Measurements from ENCODE around the gene CAVIN2.

CAVIN2 gene

DNA sequence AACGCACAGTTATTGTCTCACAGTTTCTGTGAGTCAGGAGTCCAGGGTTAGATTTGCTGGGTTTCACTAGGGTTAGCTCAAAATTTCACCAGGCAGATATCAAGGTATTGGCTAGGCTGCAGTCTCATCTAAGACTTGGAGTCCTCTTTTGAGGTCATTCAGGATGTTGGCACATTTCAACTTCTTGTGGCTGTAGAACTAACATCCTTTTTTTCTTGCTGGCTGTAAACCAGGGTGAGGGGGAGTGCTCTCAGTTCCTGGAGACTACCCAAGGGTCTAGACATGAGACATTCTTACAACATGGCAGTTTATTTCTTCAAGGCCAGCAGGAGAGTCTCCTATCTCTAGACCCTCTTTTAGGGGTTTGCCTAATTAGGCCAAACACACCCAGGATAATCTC is 12.8 kb upstream of the CAVIN2 start:
- TF ChIP-seq, protein P1, sequence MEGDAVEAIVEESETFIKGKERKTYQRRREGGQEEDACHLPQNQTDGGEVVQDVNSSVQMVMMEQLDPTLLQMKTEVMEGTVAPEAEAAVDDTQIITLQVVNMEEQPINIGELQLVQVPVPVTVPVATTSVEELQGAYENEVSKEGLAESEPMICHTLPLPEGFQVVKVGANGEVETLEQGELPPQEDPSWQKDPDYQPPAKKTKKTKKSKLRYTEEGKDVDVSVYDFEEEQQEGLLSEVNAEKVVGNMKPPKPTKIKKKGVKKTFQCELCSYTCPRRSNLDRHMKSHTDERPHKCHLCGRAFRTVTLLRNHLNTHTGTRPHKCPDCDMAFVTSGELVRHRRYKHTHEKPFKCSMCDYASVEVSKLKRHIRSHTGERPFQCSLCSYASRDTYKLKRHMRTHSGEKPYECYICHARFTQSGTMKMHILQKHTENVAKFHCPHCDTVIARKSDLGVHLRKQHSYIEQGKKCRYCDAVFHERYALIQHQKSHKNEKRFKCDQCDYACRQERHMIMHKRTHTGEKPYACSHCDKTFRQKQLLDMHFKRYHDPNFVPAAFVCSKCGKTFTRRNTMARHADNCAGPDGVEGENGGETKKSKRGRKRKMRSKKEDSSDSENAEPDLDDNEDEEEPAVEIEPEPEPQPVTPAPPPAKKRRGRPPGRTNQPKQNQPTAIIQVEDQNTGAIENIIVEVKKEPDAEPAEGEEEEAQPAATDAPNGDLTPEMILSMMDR (IDR thresholded peaks at IDR 0.05; ENCODE audit: low read depth, low read length, missing control alignments) = no peak
- no peak overlapping the region for H3K4me3 ChIP-seq (replicated peaks; ENCODE audit: low read depth, low read length)
- no peak for DNase-seq (ENCODE audit: extremely low read depth, low read depth)

DNA sequence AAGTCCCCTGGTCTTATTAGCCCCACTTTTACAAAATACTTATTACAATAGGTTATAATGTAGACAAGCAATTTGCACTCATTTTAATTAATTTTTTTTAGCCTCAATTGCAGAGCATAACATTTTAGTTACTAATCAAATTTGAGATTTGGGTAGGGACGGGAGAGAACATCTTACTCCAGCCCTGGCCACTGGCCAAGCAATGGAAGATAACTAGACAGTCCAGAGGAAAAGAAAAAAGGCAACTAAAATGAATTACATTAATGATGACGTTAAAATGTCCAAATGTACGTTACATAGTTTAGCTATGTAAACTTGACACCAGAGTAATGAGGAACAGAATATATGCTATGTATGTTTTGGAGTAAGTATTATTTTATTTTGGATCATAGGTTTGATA is 11.0 kb upstream of the CAVIN2 start:
- DNase-seq (ENCODE audit: extremely low read depth, low read depth) = no peak
- TF ChIP-seq, protein P1 (IDR thresholded peaks at IDR 0.05; ENCODE audit: low read depth, low read length, missing control alignments) = no peak
- H3K4me3 ChIP-seq (replicated peaks; ENCODE audit: low read depth, low read length) = no peak overlapping the region

DNA sequence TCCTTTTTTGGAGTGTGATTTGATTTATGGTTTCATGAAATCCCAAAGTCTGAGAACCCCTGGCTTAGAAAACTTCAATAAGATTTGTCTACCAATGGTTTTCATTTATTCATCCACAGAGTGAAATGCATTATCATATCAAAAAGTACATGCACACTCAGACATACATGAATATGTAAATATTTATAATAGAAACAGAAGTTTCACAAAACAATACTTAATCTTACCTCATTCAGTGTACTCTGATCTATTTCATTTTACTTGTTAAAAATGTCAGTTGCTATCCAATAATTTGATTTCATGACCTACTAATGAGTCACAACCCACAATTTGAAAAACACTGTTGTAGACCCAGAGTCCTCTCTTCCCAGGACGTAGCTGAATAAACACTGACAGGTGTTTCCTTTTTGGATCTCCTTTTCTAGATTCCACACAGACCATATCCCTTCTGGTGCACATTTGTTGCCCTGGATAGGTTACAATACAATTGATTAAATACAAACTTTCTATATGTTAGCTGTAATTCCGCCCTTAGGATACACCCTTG is 10.4 kb upstream of the CAVIN2 start:
- DNase-seq (ENCODE audit: extremely low read depth, low read depth) = no peak
- no peak overlapping the region for H3K4me3 ChIP-seq (replicated peaks; ENCODE audit: low read depth, low read length)
- TF ChIP-seq, protein P1 (IDR thresholded peaks at IDR 0.05; ENCODE audit: low read depth, low read length, missing control alignments) = no peak

DNA sequence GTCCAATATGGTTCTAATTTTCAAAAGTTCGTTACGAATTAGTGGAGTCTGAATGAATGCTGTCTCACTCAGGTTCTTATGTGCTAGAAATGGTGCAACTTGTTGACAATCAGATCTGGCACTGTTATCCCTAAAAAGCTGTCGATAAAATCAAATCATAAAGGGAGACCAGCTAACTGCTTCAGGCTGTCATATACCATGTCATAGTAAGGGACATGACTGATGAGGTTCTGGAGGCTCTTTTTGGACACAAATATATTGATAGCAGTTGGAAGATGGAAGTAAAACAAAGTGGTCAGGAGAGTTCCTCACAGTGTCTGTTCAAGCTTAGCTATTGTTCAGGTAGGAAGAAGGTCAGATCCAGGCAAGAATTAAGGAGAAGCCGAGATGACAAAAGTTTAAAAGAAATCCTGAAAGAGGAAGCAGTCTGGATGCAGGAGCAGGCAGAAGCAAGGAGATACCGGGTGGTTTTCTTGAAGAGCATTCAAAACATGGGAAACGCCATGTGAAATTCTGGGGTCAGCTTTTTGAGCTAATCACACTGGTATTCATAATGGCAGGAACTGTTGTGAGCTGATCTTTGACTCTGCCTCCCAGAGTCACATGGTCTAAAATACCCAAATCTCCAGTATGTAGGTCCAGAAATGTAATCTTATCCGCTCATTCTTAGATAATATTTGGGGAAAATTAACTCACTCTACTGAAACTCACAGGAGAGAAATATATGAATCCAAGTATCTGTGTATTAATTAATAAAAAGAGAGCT is 9.4 kb upstream of the CAVIN2 start:
- TF ChIP-seq, protein P1 (IDR thresholded peaks at IDR 0.05; ENCODE audit: low read depth, low read length, missing control alignments) = no peak
- no peak for DNase-seq (ENCODE audit: extremely low read depth, low read depth)
- H3K4me3 ChIP-seq (replicated peaks; ENCODE audit: low read depth, low read length) = no peak overlapping the region

DNA sequence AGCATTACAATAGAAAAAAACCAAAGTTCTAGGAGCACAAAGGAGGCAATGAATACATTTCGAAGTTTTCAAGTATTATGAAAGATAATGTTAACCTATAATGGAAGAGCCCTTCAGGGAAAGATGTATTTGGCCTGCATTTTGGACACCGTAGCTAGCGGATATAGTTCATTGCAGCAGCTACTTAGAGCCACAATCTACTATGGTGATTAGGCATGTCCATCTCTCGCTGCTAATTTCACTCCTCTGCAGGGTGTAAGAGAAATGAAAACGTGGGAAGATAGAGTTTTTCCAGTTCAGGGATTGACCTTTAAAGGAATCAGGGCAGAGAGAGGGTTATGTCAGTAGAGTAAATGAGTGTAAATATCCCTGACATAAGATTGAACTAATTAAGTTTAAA is 8.5 kb upstream of the CAVIN2 start:
- TF ChIP-seq, protein P1 (IDR thresholded peaks at IDR 0.05; ENCODE audit: low read depth, low read length, missing control alignments) = no peak
- H3K4me3 ChIP-seq (replicated peaks; ENCODE audit: low read depth, low read length) = no peak overlapping the region
- DNase-seq (ENCODE audit: extremely low read depth, low read depth) = no peak

DNA sequence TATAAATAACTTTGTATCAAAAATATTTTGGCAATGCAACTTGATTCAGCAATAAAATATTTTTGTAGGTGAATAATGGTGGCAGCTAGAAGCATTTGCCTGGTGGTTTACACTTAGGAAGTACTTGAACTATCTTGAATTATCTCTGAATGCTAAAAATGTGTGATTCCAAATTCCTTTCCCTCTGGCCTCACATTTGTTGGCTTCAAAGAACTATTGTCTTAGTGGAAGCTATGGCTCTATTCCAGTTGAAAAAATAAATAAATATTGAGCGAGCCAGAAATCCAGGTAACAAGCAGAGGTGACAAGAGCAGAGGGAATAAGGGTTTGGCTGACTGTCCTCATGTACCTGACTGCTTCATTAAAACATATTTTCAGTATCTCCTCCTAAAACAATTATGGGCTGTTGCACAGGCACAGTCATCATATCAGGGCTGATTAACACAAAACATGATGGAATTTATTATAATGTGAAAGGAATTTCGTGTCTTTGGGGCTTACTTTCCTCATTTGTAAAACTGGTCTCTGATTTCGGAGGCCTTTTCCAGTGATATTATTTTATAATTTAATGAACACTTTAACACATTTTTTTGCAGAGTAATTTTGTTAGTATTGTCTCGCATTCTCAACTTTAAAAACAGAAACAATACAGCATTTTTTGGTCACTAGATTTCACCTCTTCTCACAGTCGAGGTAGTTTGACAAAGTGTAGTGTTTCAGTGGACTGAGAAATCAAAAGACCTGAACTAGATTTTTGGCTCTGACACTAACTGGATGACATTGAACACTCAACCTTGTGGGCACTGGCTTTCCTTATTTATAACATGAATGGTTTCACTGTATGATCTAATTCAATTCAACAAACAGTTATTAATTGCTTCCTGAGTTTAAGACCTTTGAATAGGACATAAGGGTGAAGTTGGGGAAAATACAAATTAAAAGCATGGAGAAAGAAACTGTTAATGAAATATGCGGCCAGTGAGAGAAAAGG is 7.8 kb upstream of the CAVIN2 start:
- TF ChIP-seq, protein P1 (IDR thresholded peaks at IDR 0.05; ENCODE audit: low read depth, low read length, missing control alignments) = no peak
- no peak overlapping the region for H3K4me3 ChIP-seq (replicated peaks; ENCODE audit: low read depth, low read length)
- DNase-seq (ENCODE audit: extremely low read depth, low read depth) = no peak
